ENCODE measurements around the gene VSTM4.

VSTM4 gene

GRCh38 chr10:49091450-49092210 is 23.7 kb downstream of the VSTM4 start:
- DNase-seq (ENCODE audit: low spot score): no peak

GRCh38 chr10:49090696-49091380 is 24.5 kb downstream of the VSTM4 start:
- DNase-seq (ENCODE audit: low spot score): no peak

GRCh38 chr10:49090189-49090575 is 25.1 kb downstream of the VSTM4 start:
- no peak for DNase-seq (ENCODE audit: low spot score)

- DNase-seq (ENCODE audit: low spot score): peak; percentile 38
Measured at GRCh38 chr10:49089557-49090188, 25.6 kb downstream of the VSTM4 start.

GRCh38 chr10:49089152-49089551 is 26.2 kb downstream of the VSTM4 start:
- DNase-seq (ENCODE audit: low spot score): no peak

- DNase-seq (ENCODE audit: low spot score): no peak
Measured at GRCh38 chr10:49086889-49087288, 28.4 kb downstream of the VSTM4 start.

- DNase-seq (ENCODE audit: low spot score): no peak
Measured at GRCh38 chr10:49083261-49083660, 32.1 kb downstream of the VSTM4 start.

- no peak for DNase-seq (ENCODE audit: low spot score)
Measured at GRCh38 chr10:49082766-49083165, 32.6 kb downstream of the VSTM4 start.

GRCh38 chr10:49081547-49082275 is 33.6 kb downstream of the VSTM4 start:
- peak; percentile 69 for DNase-seq (ENCODE audit: low spot score)

GRCh38 chr10:49080965-49081364 is 34.4 kb downstream of the VSTM4 start:
- no peak for DNase-seq (ENCODE audit: low spot score)

GRCh38 chr10:49080071-49080470 is 35.3 kb downstream of the VSTM4 start:
- DNase-seq (ENCODE audit: low spot score): no peak

GRCh38 chr10:49079499-49079898 is 35.8 kb downstream of the VSTM4 start:
- no peak for DNase-seq (ENCODE audit: low spot score)

GRCh38 chr10:49079072-49079471 is 36.2 kb downstream of the VSTM4 start:
- no peak for DNase-seq (ENCODE audit: low spot score)

- DNase-seq (ENCODE audit: low spot score): no peak
Measured at GRCh38 chr10:49078433-49078832, 36.9 kb downstream of the VSTM4 start.

GRCh38 chr10:49076741-49077521 is 38.4 kb downstream of the VSTM4 start:
- DNase-seq (ENCODE audit: low spot score): no peak

- DNase-seq (ENCODE audit: low spot score): no peak
Measured at GRCh38 chr10:49076319-49076718, 39.0 kb downstream of the VSTM4 start.

GRCh38 chr10:49075743-49076142 is 39.6 kb downstream of the VSTM4 start:
- DNase-seq (ENCODE audit: low spot score): no peak

GRCh38 chr10:49074836-49075682 is 40.3 kb downstream of the VSTM4 start:
- no peak for DNase-seq (ENCODE audit: low spot score)

GRCh38 chr10:49072166-49072885 is 43.0 kb downstream of the VSTM4 start:
- DNase-seq (ENCODE audit: low spot score): no peak

GRCh38 chr10:49071160-49071761 is 44.1 kb downstream of the VSTM4 start:
- DNase-seq (ENCODE audit: low spot score): no peak

All from AG20443 (cell line).